ENCODE results near the gene FXR2. TPM values are rescaled to one million over a fixed set of nuclear protein-coding genes. Genes with fewer than 3 reads are reported as not detected.

The FXR2 gene
- total RNA-seq, 2 experiments from 2014 or later = 32.1 to 32.4 TPM

DNA sequence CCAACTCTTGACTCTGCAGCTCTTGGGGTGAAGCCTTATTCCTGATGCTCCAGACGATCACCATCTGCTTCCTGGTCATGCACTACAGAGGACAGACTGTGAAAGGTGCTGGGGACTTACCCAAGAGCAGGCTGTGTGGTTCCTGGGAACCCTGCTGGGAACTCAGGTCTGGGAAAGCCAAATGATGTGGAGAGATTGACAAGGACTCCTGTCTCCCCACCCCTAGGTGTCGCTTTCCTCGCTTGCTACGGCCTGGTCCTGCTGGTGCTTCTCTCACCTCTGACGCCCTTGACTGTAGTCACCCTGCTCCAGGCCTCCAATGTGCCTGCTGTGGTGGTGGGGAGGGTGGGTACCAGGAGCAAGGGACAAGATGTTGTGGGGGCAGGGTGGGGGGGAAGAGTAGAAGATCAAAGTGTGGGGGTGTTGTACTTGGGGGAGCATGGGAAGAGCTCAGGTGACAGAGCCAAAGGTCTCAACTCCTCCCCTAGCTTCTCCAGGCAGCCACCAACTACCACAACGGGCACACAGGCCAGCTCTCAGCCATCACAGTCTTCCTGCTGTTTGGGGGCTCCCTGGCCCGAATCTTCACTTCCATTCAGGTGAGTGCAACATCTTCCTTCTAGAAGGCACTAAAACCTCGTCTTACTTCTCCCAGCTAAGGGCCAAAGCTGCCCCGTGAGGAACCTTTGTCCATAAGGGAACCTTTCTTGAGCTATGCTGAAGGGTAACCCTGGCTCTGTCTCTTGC is 27.9 kb downstream of the FXR2 start:
- no peaks in the 10 kb centered on the region for H4K20me1 ChIP-seq (ENCODE audit: insufficient read depth, low read length)
- CTCF ChIA-PET (ENCODE audit: unreplicated experiment) = no interaction called here
- no peak overlapping the region for H3K4me2 ChIP-seq (ENCODE audit: low read length)
- peaks cover 5% of the 10 kb centered on the region; the same call in 1 of the 2 replicates for H3K79me2 ChIP-seq (ENCODE audit: insufficient read depth, low read depth, low read length)
- H3K9me3 ChIP-seq (ENCODE audit: low read length) = no peaks in the 10 kb centered on the region
- POLR2A ChIA-PET = interaction anchor here (0.6 kb wide), 1 partner anchor 181 kb away, joined by 4 read pairs; no protein-coding TSS in a partner anchor
- H2AFZ ChIP-seq (ENCODE audit: low read length) = no peak overlapping the region
- peaks cover 68% of the 10 kb centered on the region; the same call in 1 of the 2 replicates for H3K36me3 ChIP-seq (ENCODE audit: insufficient read depth, low read length)
- peak; percentile 64; the same call in 1 of the 2 replicates for TF ChIP-seq CTCF (conservative IDR thresholded peaks at IDR 0.05; ENCODE audit: low read length)
- no peak for TF ChIP-seq EZH2phosphoT487 (IDR thresholded peaks at IDR 0.05; ENCODE audit: borderline replicate concordance, low read depth, low read length)
- no TSS peak for BruUV-seq (replicated peaks)
- no peak overlapping the region for H3K27ac ChIP-seq (ENCODE audit: low read depth, low read length, poor library complexity, severe bottlenecking)
- peak; percentile 36 for DNase-seq (ENCODE audit: low spot score)
- intact Hi-C loops (cut with micrococcal nuclease; ENCODE audit: unreplicated experiment) = no loop called here
- H3K4me1 ChIP-seq (ENCODE audit: insufficient read depth, low read length, poor library complexity, severe bottlenecking) = peaks cover 18% of the 10 kb centered on the region
- no peaks in the 10 kb centered on the region for H3K9me2 ChIP-seq (ENCODE audit: insufficient read depth, low read length)
- H3K4me3 ChIP-seq (ENCODE audit: low read depth, low read length, poor library complexity, severe bottlenecking) = no peak overlapping the region

GRCh38 chr17:7583253-7584109 is 31.2 kb downstream of the FXR2 start, which contains the start of gene MPDU1:
Gene MPDU1 (plus strand): TSS chr17:7583852. CDS start chr17:7583863, 11 bp downstream.
- Histone ChIP-seq H3K9me2 (ENCODE audit: insufficient read depth, low read length) (no peaks in the 10 kb centered on the region), H3K4me2 (ENCODE audit: low read length) (peak within 1 kb of the TSS; percentile 94), H3K4me3 (ENCODE audit: low read depth, low read length, poor library complexity, severe bottlenecking) (peak within 1 kb of the TSS; percentile 75), H3K27ac (ENCODE audit: low read depth, low read length, poor library complexity, severe bottlenecking) (peak within 1 kb of the TSS; percentile 78), H3K36me3 (ENCODE audit: insufficient read depth, low read length) (peaks cover 64% of the 10 kb centered on the region), H2AFZ (ENCODE audit: low read length) (peak within 1 kb of the TSS; percentile 88), H3K4me1 (ENCODE audit: insufficient read depth, low read length, poor library complexity, severe bottlenecking) (peaks cover 33% of the 10 kb centered on the region), H4K20me1 (ENCODE audit: insufficient read depth, low read length) (no peaks in the 10 kb centered on the region), H3K79me2 (ENCODE audit: insufficient read depth, low read depth, low read length) (peaks cover 5% of the 10 kb centered on the region; the same call in 1 of the 2 replicates), H3K9me3 (ENCODE audit: low read length) (no peaks in the 10 kb centered on the region)
- DNase-seq (ENCODE audit: low spot score) = peak; percentile 94
- intact Hi-C loops (cut with micrococcal nuclease; ENCODE audit: unreplicated experiment) = no loop called here
- POLR2A ChIA-PET = interaction anchor here (1.0 to 2.6 kb wide), 5 partner anchors 9 to 104 kb away, joined by 3 to 6 read pairs (median 4); partner anchors contain the start of genes FXR2 and TP53
- CTCF ChIA-PET (ENCODE audit: unreplicated experiment) = interaction anchor here (0.5 kb wide), 1 partner anchor 30 kb away, joined by 4 read pairs; no protein-coding TSS in a partner anchor
- TSS peak; percentile 90 for BruUV-seq (replicated peaks)
- TF ChIP-seq EZH2phosphoT487 (IDR thresholded peaks at IDR 0.05; ENCODE audit: borderline replicate concordance, low read depth, low read length) (no peak), CTCF (conservative IDR thresholded peaks at IDR 0.05; ENCODE audit: low read length) (no peak)
